Sciatic nerve (tissue), 2 donors: ENCODE results near the gene PCDHA9. TPM values are rescaled to one million over a fixed set of nuclear protein-coding genes. Genes with fewer than 3 reads are reported as not detected.
A peak's percentile ranks its signal among the peaks of the same experiment; 100 is the strongest.
"Not testable (repeated sequence)": the region's sequence is repeated elsewhere in the genome, so short reads cannot be mapped to it uniquely, and the experiment has no call there.

Experiments
- ATAC-seq: fragments of 200-7000 bp; cut with Tn5 transposase; one replicate; pipeline ENCODE4 v1.9.1; 2020; ENCODE audit warnings: mild to moderate bottlenecking, moderate library complexity
- DNase-seq: peaks from one replicate; pipeline ENCODE4 v3.0.0-alpha.2; 2020; ENCODE audit warnings: low spot score
- intact Hi-C: fragments of 100-400 bp; cut with DNase I; formaldehyde crosslinking; loops from one replicate; pipeline ENCODE4 v1.14.2; 2022
- total RNA-seq: library from RNA; stranded (reverse); fragmentation: NEBNext Ultra II Directional; extraction: Animal tissue kit (Norgen Biotek cat#: 25700); gene quantifications from one replicate; pipeline ENCODE4 v1.2.1, GENCODE V29; 2021
- donor health status: DM: no; HTN: no; CAD: no.
- donor health status: DM: no; HTN: no; CAD: no.

Gene PCDHA9
- total RNA-seq, 1 donor from 2014 or later, result 0.45 TPM

- no peak for DNase-seq
- ATAC-seq, result no peak
- intact Hi-C loops, result no loop called here
These were observed 14.2 kb upstream of the PCDHA9 start, which contains the start of gene PCDHA7 for GRCh38 chr5:140833993-140834392. TSS of gene PCDHA7 (plus strand) at chr5:140834269. CDS start at chr5:140834384, 115 bp downstream.

- DNase-seq, intact Hi-C loops, ATAC-seq: not testable (repeated sequence)
These were observed 13.7 kb upstream of the PCDHA9 start for GRCh38 chr5:140834439-140835008.

- intact Hi-C loops, result no loop called here
- ATAC-seq (no peak), DNase-seq (no peak)
These were observed 12.3 kb upstream of the PCDHA9 start for GRCh38 chr5:140835622-140836510.

GRCh38 chr5:140840978-140841962 lies 6.9 kb upstream of the PCDHA9 start, which contains the start of gene PCDHA8:
TSS of gene PCDHA8 (plus strand) at chr5:140841187. CDS start at chr5:140841322, 135 bp downstream.
- ATAC-seq (no peak), DNase-seq (no peak)
- intact Hi-C loops, result no loop called here

- no peak for ATAC-seq
- DNase-seq, result no peak
- intact Hi-C loops, result no loop called here
These were observed 5.1 kb upstream of the PCDHA9 start for GRCh38 chr5:140842798-140843733.

- intact Hi-C loops, ATAC-seq, DNase-seq: not testable (repeated sequence)
These were observed 1.9 kb downstream of the PCDHA9 start for GRCh38 chr5:140849831-140850634.

- ATAC-seq, result no peak
- intact Hi-C loops, result no loop called here
- DNase-seq, result no peak
These were observed 7.8 kb downstream of the PCDHA9 start, which contains the start of gene PCDHA10 for GRCh38 chr5:140855772-140856674. TSS of gene PCDHA10 (plus strand) at chr5:140855897. CDS start at chr5:140856049, 152 bp downstream.

GRCh38 chr5:140857177-140857986 lies 9.2 kb downstream of the PCDHA9 start:
- intact Hi-C loops, result no loop called here
- DNase-seq (no peak), ATAC-seq (no peak)

GRCh38 chr5:140857987-140858240 lies 9.7 kb downstream of the PCDHA9 start:
- intact Hi-C loops, result no loop called here
- DNase-seq (no peak), ATAC-seq (no peak)

GRCh38 chr5:140862441-140863295 lies 14.5 kb downstream of the PCDHA9 start:
- intact Hi-C loops, result no loop called here
- ATAC-seq (no peak), DNase-seq (no peak)

- intact Hi-C loops, result no loop called here
- DNase-seq (no peak), ATAC-seq (peak; percentile 51)
These were observed 20.8 kb downstream of the PCDHA9 start, which contains the start of gene PCDHA11 for GRCh38 chr5:140868721-140869554. TSS of gene PCDHA11 (plus strand) at chr5:140868957. CDS start at chr5:140869104, 147 bp downstream.

- ATAC-seq, result no peak
- no peak for DNase-seq
- intact Hi-C loops, result no loop called here
These were observed 21.3 kb downstream of the PCDHA9 start for GRCh38 chr5:140869555-140869886.

GRCh38 chr5:140870221-140871201 lies 22.3 kb downstream of the PCDHA9 start:
- ATAC-seq, result no peak
- DNase-seq, result no peak
- intact Hi-C loops, result no loop called here
